NOMO-1 treated with dmso at 0.1 percent for 144 hours (cell line): Measurements from ENCODE around the gene NDUFS8.
A peak's percentile ranks its signal among the peaks of the same experiment; 100 is the strongest.
"Not testable (repeated sequence)": the region's sequence is repeated elsewhere in the genome, so short reads cannot be mapped to it uniquely, and the experiment has no call there.

Source experiments
- DNase-seq: peaks from one replicate; lab custom pipeline; 2025; ENCODE audit not compliant: unreplicated experiment; lab: John Stamatoyannopoulos, UW

Gene NDUFS8

GRCh38 chr11:68030318-68031143 lies at the start of gene NDUFS8:
NDUFS8 (plus strand) TSS chr11:68030681; CDS start chr11:68032152, 1,471 bp downstream.
- peak; percentile 99 for DNase-seq

- not testable (repeated sequence) for DNase-seq
These were observed 49.3 kb upstream of the NDUFS8 start for GRCh38 chr11:67981226-67981625.

GRCh38 chr11:67982255-67982857 lies 48.1 kb upstream of the NDUFS8 start:
- DNase-seq: not testable (repeated sequence)

- no peak for DNase-seq
These were observed 46.5 kb upstream of the NDUFS8 start for GRCh38 chr11:67983951-67984350.

- DNase-seq: not testable (repeated sequence)
These were observed 45.2 kb upstream of the NDUFS8 start for GRCh38 chr11:67985302-67985701.

GRCh38 chr11:67990546-67991346 lies 39.7 kb upstream of the NDUFS8 start:
- DNase-seq: not testable (repeated sequence)

GRCh38 chr11:67991347-67992121 lies 38.9 kb upstream of the NDUFS8 start:
- DNase-seq: not testable (repeated sequence)

- DNase-seq: not testable (repeated sequence)
These were observed 36.7 kb upstream of the NDUFS8 start for GRCh38 chr11:67993821-67994220.

- not testable (repeated sequence) for DNase-seq
These were observed 36.1 kb upstream of the NDUFS8 start for GRCh38 chr11:67994387-67994786.

GRCh38 chr11:67995129-67995528 lies 35.4 kb upstream of the NDUFS8 start:
- not testable (repeated sequence) for DNase-seq

- not testable (repeated sequence) for DNase-seq
These were observed 34.9 kb upstream of the NDUFS8 start for GRCh38 chr11:67995579-67995978.

- no peak for DNase-seq
These were observed 34.4 kb upstream of the NDUFS8 start for GRCh38 chr11:67996051-67996450.

GRCh38 chr11:67996622-67997474 lies 33.6 kb upstream of the NDUFS8 start:
- DNase-seq: peak; percentile 90

GRCh38 chr11:67997475-67997921 lies 33.0 kb upstream of the NDUFS8 start:
- no peak for DNase-seq

GRCh38 chr11:67998150-67999045 lies 32.1 kb upstream of the NDUFS8 start:
- DNase-seq: no peak

- no peak for DNase-seq
These were observed 31.3 kb upstream of the NDUFS8 start for GRCh38 chr11:67999201-67999629.

- DNase-seq: no peak
These were observed 30.8 kb upstream of the NDUFS8 start for GRCh38 chr11:67999704-68000103.

GRCh38 chr11:68002575-68002937 lies 27.9 kb upstream of the NDUFS8 start:
- DNase-seq: peak; percentile 62
